SH-SY5Y (cell line): ENCODE results near the gene CD177.

Source experiments
- GATA2 ChIP-seq: IDR thresholded peaks from 2 replicates; pipeline ENCODE4 v1.6.1; 2011; ENCODE audit warnings: mild to moderate bottlenecking, low read depth, low read length
- GATA3 ChIP-seq: IDR thresholded peaks from 2 replicates; pipeline ENCODE4 v1.6.1; 2011; ENCODE audit warnings: low read depth, mild to moderate bottlenecking, low read length, moderate library complexity

The CD177 gene

DNA sequence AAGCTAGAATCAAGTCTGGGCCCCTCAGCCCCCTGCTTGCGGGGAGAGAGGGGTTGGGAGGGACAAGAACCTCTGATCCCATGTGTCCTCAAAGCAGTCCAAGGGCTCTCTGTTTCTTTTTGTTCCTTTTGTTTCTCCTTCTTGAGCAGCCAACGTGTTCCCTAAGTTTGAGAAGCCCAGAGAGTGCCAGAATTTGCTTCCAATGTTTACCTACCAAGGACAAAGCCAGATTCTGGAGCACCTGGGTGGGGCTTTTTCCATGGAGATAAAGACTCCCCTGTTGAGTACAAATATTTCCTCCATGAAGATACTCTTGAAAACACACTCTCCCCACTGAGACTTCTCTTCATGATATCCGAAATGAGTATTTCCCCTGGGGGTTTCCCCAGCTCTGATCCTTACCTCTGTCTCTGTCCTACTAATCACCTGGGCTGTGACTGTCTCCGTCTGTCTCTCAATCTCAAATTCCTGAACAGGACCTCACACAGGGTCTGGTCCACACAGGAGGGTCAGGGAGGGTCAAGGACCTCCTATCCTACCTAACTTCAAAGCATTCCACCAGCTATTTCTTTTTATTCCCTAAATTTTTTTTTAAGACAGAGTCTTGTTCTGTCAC, 27.4 kb downstream of the CD177 start:
- no peak for TF ChIP-seq GATA2
- no peak for TF ChIP-seq GATA3

DNA sequence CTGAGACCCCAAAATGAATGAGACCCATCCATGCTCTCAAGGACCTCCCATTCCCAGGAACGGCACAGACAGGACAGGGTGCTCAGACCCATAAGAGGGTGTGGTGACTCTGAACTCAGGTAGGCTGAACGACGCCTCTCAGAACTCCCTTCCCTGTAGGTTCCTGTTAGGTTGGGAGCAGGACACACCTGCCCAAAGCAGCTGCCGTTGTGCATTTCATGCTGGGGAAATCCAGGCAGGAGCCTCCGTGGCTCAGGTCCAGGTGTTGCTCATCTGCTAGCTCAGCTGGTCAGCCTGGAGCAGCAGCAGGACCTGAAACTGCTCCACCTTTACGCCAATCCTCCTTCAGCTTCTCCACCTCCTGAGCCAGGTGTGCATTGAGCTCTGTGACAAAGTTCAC, 42.1 kb downstream of the CD177 start:
- TF ChIP-seq GATA2 (no peak), GATA3 (no peak)

DNA sequence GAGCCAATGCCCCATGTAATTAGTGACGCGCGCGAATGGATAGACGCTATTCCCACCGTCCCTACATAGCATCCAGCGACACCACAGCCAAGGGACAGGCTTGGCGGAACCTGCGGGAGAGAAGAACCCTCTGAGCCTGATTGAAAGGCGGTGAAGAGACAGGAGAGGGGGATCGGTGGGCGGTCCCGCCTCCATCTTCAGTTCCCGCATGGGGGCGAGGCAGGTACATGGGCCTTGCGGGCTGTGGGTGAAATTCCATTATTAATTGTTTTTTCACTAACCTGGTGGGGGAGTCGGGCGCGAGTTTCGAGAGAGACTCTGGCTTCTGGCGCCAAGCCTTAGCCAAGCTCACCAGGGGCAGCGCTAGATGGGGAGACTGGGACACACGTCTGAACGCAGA, 52.8 kb downstream of the CD177 start:
- TF ChIP-seq GATA3 (no peak), GATA2 (no peak)

DNA sequence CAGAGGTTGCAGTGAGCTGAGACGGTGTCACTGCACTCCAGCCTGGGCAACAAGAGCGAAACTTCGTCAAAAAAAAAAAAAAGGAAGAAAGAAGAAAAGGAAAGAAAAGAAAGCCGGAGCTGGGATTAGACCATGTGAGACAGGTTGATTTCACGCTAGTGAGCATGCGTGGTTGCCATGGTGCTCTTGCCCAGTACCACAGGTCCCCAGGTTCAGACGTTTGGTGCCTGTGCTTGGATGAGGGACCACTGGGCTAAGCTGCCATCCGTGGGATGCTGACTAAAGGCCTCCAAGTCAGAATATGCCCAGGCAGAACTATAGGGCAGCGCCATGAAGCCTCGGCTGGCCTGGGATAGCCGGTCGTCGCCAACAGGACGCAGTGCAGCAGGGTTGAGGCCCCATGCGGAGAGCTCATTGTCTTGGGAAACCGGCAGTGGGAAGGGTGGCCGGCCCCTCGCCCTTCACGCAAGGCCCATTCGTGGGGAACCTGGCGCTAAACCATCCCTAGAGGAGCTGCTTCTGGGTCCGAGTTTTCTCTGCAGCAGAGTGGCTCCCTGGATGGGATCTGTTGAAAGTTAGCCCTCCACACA, 54.0 kb downstream of the CD177 start:
- TF ChIP-seq GATA3 (no peak), GATA2 (no peak)

DNA sequence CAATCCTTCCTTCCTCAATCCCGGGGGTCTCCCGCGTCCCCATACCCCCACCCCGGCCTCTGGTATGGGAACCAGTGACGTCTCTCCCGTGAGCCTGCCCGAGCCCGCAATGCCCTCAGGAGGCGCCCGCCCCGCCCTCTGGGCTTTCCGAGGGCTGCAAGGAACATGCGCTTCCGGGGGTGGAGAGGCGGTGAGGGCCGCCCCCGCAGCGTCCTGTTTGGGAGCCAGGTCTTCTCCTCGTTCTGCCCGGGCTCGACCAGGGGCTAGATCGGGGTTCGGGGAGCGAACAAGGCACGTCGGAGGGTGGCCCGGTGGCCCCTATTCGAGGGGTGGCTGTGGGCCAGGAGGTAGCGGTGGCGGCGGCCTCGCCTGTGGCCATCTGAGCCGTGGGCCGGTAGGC, 54.6 kb downstream of the CD177 start:
- TF ChIP-seq GATA3 (no peak), GATA2 (no peak)

DNA sequence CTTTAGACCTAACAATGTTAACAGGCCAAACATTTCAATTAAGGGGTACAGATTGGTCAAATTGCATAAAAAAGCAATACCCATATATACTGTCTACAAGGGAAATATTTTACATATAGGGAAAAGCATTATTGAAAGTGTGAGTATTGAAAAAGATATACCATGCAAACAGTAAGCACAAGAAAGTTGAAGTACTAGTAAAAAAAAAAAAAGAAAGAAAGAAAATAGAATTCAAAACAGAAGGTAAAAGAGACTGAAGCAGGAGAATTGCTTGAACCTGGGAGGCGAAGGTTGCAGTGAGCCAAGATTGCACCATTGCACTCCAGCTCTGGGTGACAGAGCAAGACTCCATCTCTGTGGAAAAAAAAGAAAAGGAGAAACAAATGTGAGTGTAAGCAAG, 55.9 kb downstream of the CD177 start:
- TF ChIP-seq GATA3 = no peak
- no peak for TF ChIP-seq GATA2

DNA sequence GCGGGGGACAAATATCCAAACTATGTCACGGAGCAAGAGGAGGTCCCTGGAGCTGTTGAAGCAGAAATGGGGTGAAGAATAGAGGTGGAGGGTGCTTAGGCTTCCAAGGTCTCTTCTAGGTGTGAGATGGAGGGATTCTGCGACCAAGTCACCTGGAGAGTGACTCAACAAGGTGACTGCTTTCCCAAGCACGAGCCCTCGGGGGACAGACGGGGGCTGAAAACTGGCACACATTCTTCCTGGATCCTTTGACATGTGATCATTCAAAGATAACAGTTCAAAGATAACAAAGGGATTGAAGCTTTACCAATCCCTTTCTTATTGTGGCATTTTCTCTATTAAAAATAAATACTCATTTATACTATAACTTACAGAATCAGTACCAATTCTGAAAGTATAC, 59.0 kb downstream of the CD177 start:
- TF ChIP-seq GATA2 (no peak), GATA3 (no peak)
